Hepatocyte (in vitro differentiated cells): Measurements from ENCODE around the gene BIN1. TPM values are rescaled to one million over a fixed set of nuclear protein-coding genes. Genes with fewer than 3 reads are reported as not detected.
A peak's percentile ranks its signal among the peaks of the same experiment; 100 is the strongest.

ENCODE experiments used
- DNase-seq: peaks from one replicate; pipeline ENCODE4 v3.0.0-alpha.2; 2016; ENCODE audit warnings: low spot score
- H2AFZ ChIP-seq: fragments of 200-600 bp; sonication (generic); 2 replicates; pipeline ENCODE4 v1.6.0; 2016; ENCODE audit warnings: antibody characterized with exemption, mild to moderate bottlenecking
- H3K27ac ChIP-seq: fragments of 200-600 bp; sonication (generic); 2 replicates; pipeline ENCODE4 v1.5.1; 2016; ENCODE audit warnings: mild to moderate bottlenecking
- H3K27me3 ChIP-seq: fragments of 200-600 bp; sonication (generic); 2 replicates; pipeline ENCODE4 v1.6.1; 2016
- H3K36me3 ChIP-seq: fragments of 200-600 bp; sonication (generic); replicated peaks from 2 replicates; pipeline ENCODE4 v1.5.1; 2016; ENCODE audit warnings: low read depth; ENCODE audit not compliant: insufficient read depth
- H3K4me1 ChIP-seq: fragments of 200-600 bp; sonication (generic); 2 replicates; pipeline ENCODE4 v1.5.1; 2016; ENCODE audit warnings: mild to moderate bottlenecking, moderate library complexity; ENCODE audit not compliant: insufficient read depth
- H3K4me2 ChIP-seq: fragments of 200-600 bp; sonication (generic); 2 replicates; pipeline ENCODE4 v1.6.0; 2016
- H3K4me3 ChIP-seq: fragments of 200-600 bp; sonication (generic); 2 replicates; pipeline ENCODE4 v1.5.1; 2016; ENCODE audit warnings: mild to moderate bottlenecking
- H3K79me2 ChIP-seq: fragments of 200-600 bp; sonication (generic); 2 replicates; pipeline ENCODE4 v1.6.0; 2017; ENCODE audit warnings: mild to moderate bottlenecking
- H3K9me2 ChIP-seq: fragments of 200-600 bp; sonication (generic); replicated peaks from 2 replicates; pipeline ENCODE4 v1.6.0; 2017; ENCODE audit warnings: mild to moderate bottlenecking; ENCODE audit not compliant: insufficient read depth
- H3K9me3 ChIP-seq: fragments of 200-600 bp; sonication (generic); 2 replicates; pipeline ENCODE4 v1.5.1; 2016; ENCODE audit warnings: low read depth, mild to moderate bottlenecking
- H4K20me1 ChIP-seq: fragments of 200-600 bp; sonication (generic); 2 replicates; pipeline ENCODE4 v1.6.0; 2016; ENCODE audit warnings: mild to moderate bottlenecking; ENCODE audit not compliant: insufficient read depth, poor library complexity, severe bottlenecking
- EZH2 ChIP-seq: fragments of 200-600 bp; sonication (generic); IDR thresholded peaks from 2 replicates; pipeline ENCODE4 v1.6.1; 2016; ENCODE audit warnings: antibody characterized with exemption, mild to moderate bottlenecking, borderline replicate concordance
- EZH2phosphoT487 ChIP-seq: fragments of 200-600 bp; sonication (generic); IDR thresholded peaks from one replicate; pipeline ENCODE4 v1.6.1; 2018; ENCODE audit warnings: antibody characterized with exemption, mild to moderate bottlenecking, low read depth, moderate library complexity; ENCODE audit not compliant: unreplicated experiment, severe bottlenecking
- WGBS: methylation state at CpG from one replicate; pipeline ENCODE4 v1.1.6; 2016; ENCODE audit warnings: low lambda C conversion rate; ENCODE audit errors: missing lambda C conversion rate; 5-methylcytosine and 5-hydroxymethylcytosine counted together
- polyA plus RNA-seq: library from polyadenylated mRNA; unstranded; fragments of >200 nt; fragmentation: Nextera tagmentation; extraction: Ambion mirVana; gene quantifications from 2 replicates; pipeline ENCODE4 v1.2.1, GENCODE V29; 2016
- total RNA-seq: library from RNA; depleted of rRNA; stranded (reverse); fragments of >200 nt; gene quantifications from 2 replicates; pipeline ENCODE4 v1.2.3, GENCODE V29; 2014
- TF ChIP-seq, protein P1 (sequence below): fragments of 200-600 bp; sonication (generic); IDR thresholded peaks from 2 replicates; pipeline ENCODE4 v1.5.1; 2016; ENCODE audit warnings: antibody characterized with exemption, mild to moderate bottlenecking; ENCODE audit not compliant: poor library complexity

BIN1 gene
- total and polyA plus RNA-seq, 2 experiments from 2014 or later, result 109 to 113 TPM

DNA sequence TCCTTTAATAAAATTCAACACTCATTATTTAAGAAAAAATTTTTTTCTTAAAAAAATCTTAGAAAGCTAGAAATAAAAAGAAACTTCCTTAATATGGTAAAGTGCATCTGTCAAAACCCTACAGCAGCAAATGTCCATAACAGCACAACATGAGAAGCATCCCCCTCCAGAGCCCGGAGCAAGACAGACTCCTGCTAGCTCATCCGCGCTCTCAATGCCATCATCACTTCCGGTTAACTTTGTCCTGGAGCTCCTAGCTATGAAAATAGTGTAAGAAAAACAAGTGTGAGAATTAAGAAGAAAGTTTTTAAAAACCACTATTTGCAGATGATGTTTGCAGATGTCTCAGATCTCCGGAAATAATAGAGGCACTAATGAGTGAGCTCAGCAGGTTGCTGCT, 105.2 kb downstream of the BIN1 start:
- 89% methylated on average over 5 of the region's 5 CpGs for WGBS
- Histone ChIP-seq H3K27ac (no peak overlapping the region), H3K9me3 (no peaks in the 10 kb centered on the region), H3K36me3 (no peaks in the 10 kb centered on the region), H3K9me2 (no peaks in the 10 kb centered on the region), H3K4me2 (no peak overlapping the region), H3K4me3 (no peak overlapping the region), H2AFZ (no peak overlapping the region), H3K27me3 (no peaks in the 10 kb centered on the region), H3K4me1 (peaks cover 9% of the 10 kb centered on the region), H3K79me2 (no peaks in the 10 kb centered on the region), H4K20me1 (no peaks in the 10 kb centered on the region)
- no peak for DNase-seq
- no peak for TF ChIP-seq EZH2
- TF ChIP-seq EZH2phosphoT487, result no peak
- TF ChIP-seq, protein P1, sequence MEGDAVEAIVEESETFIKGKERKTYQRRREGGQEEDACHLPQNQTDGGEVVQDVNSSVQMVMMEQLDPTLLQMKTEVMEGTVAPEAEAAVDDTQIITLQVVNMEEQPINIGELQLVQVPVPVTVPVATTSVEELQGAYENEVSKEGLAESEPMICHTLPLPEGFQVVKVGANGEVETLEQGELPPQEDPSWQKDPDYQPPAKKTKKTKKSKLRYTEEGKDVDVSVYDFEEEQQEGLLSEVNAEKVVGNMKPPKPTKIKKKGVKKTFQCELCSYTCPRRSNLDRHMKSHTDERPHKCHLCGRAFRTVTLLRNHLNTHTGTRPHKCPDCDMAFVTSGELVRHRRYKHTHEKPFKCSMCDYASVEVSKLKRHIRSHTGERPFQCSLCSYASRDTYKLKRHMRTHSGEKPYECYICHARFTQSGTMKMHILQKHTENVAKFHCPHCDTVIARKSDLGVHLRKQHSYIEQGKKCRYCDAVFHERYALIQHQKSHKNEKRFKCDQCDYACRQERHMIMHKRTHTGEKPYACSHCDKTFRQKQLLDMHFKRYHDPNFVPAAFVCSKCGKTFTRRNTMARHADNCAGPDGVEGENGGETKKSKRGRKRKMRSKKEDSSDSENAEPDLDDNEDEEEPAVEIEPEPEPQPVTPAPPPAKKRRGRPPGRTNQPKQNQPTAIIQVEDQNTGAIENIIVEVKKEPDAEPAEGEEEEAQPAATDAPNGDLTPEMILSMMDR, result no peak

DNA sequence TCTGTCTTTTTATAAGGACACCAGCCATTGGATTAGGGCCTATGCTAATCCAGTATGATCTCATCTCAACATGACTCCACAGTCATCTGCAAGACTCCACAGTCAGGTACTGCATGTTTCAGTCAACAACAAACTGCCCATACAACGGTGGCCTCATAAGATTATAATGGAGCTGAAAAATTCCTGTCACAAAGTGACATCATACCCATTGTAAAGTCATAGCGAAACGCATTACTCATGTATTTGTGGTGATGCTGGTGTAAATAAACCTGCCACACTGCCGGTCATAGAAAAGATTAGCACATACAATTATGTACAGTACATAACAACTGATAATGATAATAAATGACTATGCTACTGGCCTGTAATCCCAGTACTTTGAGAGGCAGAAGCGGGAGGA, 106.0 kb downstream of the BIN1 start:
- WGBS, result 74% methylated on average over 5 of the region's 5 CpGs
- Histone ChIP-seq H3K36me3 (no peaks in the 10 kb centered on the region), H3K4me3 (no peak overlapping the region), H3K9me3 (no peaks in the 10 kb centered on the region), H3K4me2 (no peak overlapping the region), H3K27me3 (no peaks in the 10 kb centered on the region), H3K79me2 (no peaks in the 10 kb centered on the region), H3K27ac (peak overlapping the region; percentile 61), H4K20me1 (no peaks in the 10 kb centered on the region), H3K9me2 (no peaks in the 10 kb centered on the region), H2AFZ (no peak overlapping the region), H3K4me1 (peaks cover 15% of the 10 kb centered on the region)
- DNase-seq, result peak; percentile 53
- TF ChIP-seq, protein P1, result no peak
- no peak for TF ChIP-seq EZH2
- TF ChIP-seq EZH2phosphoT487, result no peak

DNA sequence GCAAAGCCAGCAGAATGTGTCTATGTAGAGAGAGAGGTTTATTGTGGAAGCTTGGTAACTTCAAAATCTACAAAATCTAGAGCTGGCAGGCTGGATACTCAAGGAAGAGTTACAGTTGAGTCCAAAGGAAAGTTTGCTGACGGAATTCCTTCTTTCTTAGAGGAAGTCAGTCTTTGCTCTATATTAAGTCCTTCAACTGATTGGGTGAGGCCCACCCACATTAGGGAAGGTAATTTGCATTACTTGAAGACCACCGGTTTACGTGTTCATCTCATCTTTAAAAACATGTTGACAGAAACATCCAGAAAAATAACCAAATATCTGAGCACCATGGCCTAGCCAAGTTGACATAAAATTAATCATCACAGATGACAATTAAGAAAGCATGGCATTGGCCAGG, 106.8 kb downstream of the BIN1 start:
- Histone ChIP-seq H2AFZ (no peak overlapping the region), H3K36me3 (no peaks in the 10 kb centered on the region), H3K27me3 (no peaks in the 10 kb centered on the region), H3K4me2 (no peak overlapping the region), H4K20me1 (no peaks in the 10 kb centered on the region), H3K9me3 (no peaks in the 10 kb centered on the region), H3K27ac (peak overlapping the region; percentile 61), H3K79me2 (no peaks in the 10 kb centered on the region), H3K4me3 (no peak overlapping the region), H3K9me2 (no peaks in the 10 kb centered on the region), H3K4me1 (peaks cover 22% of the 10 kb centered on the region)
- WGBS, result 82% methylated on average over 3 of the region's 3 CpGs
- no peak for DNase-seq
- TF ChIP-seq EZH2 (no peak), EZH2phosphoT487 (no peak)
- TF ChIP-seq, protein P1, result no peak

DNA sequence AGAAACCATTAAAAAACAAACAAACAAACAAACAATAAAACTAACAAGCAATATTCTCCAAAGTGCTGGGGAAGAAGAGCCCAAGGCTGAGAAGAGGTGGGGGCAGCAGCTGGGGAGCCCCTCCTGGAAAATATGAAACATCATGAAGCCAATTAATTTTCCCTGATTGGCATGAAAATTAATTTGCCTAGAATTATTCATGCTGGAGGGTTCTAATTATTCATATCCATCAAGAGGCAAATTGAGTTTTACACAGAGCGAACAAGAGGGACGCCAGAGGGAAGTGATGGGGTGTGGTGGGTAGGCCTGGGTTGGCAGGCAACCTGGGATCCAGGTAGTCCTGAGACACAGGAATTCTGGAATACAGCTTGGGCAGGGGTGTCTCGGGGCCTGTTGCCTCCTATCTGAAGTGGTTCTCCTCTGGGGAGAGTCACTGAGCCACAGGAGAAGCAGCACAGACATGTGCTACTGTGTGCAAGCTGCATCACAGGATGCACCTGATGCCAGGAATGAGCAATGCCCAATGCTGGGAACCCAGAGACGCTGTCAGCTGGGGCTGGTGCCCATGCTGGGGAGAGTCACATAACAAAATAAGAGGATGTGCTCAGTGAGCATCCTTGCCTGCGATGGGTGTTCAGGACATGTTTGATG, 107.7 kb downstream of the BIN1 start:
- WGBS, result 91% methylated on average over 5 of the region's 5 CpGs
- H3K27ac ChIP-seq, result no peak overlapping the region
- TF ChIP-seq EZH2 (no peak), EZH2phosphoT487 (no peak)
- TF ChIP-seq, protein P1, result no peak
- no peaks in the 10 kb centered on the region for H4K20me1 ChIP-seq
- no peak overlapping the region for H3K4me2 ChIP-seq
- H3K9me3 ChIP-seq, result no peaks in the 10 kb centered on the region
- H3K9me2 ChIP-seq, result no peaks in the 10 kb centered on the region
- no peaks in the 10 kb centered on the region for H3K79me2 ChIP-seq
- H2AFZ ChIP-seq, result no peak overlapping the region
- H3K27me3 ChIP-seq, result no peaks in the 10 kb centered on the region
- no peak for DNase-seq
- H3K4me3 ChIP-seq, result no peak overlapping the region
- H3K36me3 ChIP-seq, result no peaks in the 10 kb centered on the region
- H3K4me1 ChIP-seq, result peaks cover 26% of the 10 kb centered on the region
